ENCODE measurements around the gene AVL9. TPM values are rescaled to one million over a fixed set of nuclear protein-coding genes. Genes with fewer than 3 reads are reported as not detected.

The AVL9 gene
- total and polyA plus RNA-seq, 2 of the 13 experiments (the other 11 are each of a cell fraction or from before 2014, with no cell fraction given), result 29.9 to 48.0 TPM

DNA sequence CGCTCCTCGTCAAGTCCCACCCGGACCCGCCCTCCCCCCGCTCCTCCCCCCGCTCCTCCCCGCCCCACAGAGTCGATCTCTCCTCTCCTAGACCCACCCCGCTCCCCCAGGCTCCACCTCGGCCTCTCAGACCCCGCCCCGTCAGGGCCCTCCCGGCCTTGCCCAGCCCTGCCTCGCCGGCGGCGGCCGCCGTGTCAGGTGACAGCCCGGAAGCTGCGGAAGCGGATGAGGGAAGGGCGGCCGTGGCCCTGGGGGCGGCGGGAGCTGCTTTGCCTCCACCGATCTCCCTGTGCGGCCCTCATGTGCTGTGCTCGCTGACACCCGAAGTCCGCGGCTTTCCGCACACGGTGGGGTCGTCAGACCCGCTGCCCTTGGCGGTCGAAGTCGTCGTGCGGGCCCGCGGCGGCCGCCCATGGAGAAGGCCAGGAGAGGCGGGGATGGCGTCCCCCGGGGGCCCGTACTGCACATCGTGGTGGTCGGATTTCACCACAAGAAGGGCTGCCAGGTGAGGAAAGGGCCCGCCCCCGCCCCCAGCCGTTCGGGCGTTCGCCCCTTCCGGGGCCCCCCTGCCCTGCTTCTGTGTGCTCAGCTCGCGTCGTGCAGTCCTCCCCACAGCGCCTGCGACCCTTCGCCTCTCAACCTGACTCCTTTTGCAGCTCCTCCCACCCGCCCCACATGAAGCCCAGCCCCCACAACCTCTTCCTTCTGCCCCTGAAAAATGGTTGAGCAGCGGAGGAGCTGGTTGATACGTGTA, at the start of gene AVL9 (continued):
- TF ChIP-seq CCDC6 (CRISPR knock-in tag; IDR thresholded peaks at IDR 0.05), result peak; percentile 83
- peak; percentile 61; the same call in 1 of the 2 replicates for TF ChIP-seq ZSCAN25 (CRISPR knock-in tag; IDR thresholded peaks at IDR 0.05)
- TF ChIP-seq ZBTB20 (CRISPR knock-in tag; IDR thresholded peaks at IDR 0.05; ENCODE audit: borderline replicate concordance, low read depth), result 0 out of 2 replicates have a peak, but pooled peaks have one; percentile 17
- no peak for TF ChIP-seq MAFK (conservative IDR thresholded peaks at IDR 0.05 in 1 of 2, IDR thresholded peaks at IDR 0.05 in 1 of 2; ENCODE audit: low read length in 2 of 2)
- TF ChIP-seq CSRNP1 (CRISPR knock-in tag; IDR thresholded peaks at IDR 0.05), result no peak; the same call in none of the 2 replicates
- TF ChIP-seq ZNF563 (CRISPR knock-in tag; IDR thresholded peaks at IDR 0.05), result peak; percentile 89
- no peak for TF ChIP-seq SMARCE1 (IDR thresholded peaks at IDR 0.05; ENCODE audit: borderline replicate concordance)
- TF ChIP-seq ZZZ3 (CRISPR knock-in tag; IDR thresholded peaks at IDR 0.05; ENCODE audit: borderline replicate concordance), result 0 out of 2 replicates have a peak, but pooled peaks have one; percentile 23
- TF ChIP-seq, protein P1, sequence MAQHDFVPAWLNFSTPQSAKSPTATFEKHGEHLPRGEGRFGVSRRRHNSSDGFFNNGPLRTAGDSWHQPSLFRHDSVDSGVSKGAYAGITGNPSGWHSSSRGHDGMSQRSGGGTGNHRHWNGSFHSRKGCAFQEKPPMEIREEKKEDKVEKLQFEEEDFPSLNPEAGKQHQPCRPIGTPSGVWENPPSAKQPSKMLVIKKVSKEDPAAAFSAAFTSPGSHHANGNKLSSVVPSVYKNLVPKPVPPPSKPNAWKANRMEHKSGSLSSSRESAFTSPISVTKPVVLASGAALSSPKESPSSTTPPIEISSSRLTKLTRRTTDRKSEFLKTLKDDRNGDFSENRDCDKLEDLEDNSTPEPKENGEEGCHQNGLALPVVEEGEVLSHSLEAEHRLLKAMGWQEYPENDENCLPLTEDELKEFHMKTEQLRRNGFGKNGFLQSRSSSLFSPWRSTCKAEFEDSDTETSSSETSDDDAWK (CRISPR knock-in tag; IDR thresholded peaks at IDR 0.05), result no peak
- TF ChIP-seq TBL1XR1 (IDR thresholded peaks at IDR 0.05; ENCODE audit: borderline replicate concordance, low read length, partially characterized antibody), result no peak
- 0 out of 2 replicates have a peak, but pooled peaks have one; percentile 43 for TF ChIP-seq ZNF558 (CRISPR knock-in tag; IDR thresholded peaks at IDR 0.05; ENCODE audit: borderline replicate concordance)
- no peak for TF ChIP-seq ZSCAN22 (CRISPR knock-in tag; IDR thresholded peaks at IDR 0.05)
- no peak for TF ChIP-seq ATF7 (IDR thresholded peaks at IDR 0.05)
- 0 out of 2 replicates have a peak, but pooled peaks have one; percentile 71 for TF ChIP-seq ATF7 (CRISPR knock-in tag; IDR thresholded peaks at IDR 0.05)
- TF ChIP-seq U2AF1 (optimal IDR thresholded peaks at IDR 0.05; ENCODE audit: low read depth, low read length), result no peak
- peak; percentile 96 for TF ChIP-seq ZFY (CRISPR knock-in tag; IDR thresholded peaks at IDR 0.05)
- 0 out of 2 replicates have a peak, but pooled peaks have one; percentile 42 for TF ChIP-seq TOPORS (CRISPR knock-in tag; IDR thresholded peaks at IDR 0.05)
- TF ChIP-seq AGO2 (optimal IDR thresholded peaks at IDR 0.05; ENCODE audit: low read depth, low read length), result peak; percentile 90
- peak; percentile 73; the same call in 1 of the 2 replicates for TF ChIP-seq DNMT1 (CRISPR knock-in tag; IDR thresholded peaks at IDR 0.05)
- no peak for TF ChIP-seq ZNF879 (CRISPR knock-in tag; IDR thresholded peaks at IDR 0.05)
- TF ChIP-seq SP1 (IDR thresholded peaks at IDR 0.05), result no peak
- TF ChIP-seq SP1 (CRISPR knock-in tag; IDR thresholded peaks at IDR 0.05), result peak; percentile 64
- TF ChIP-seq RBAK (CRISPR knock-in tag; IDR thresholded peaks at IDR 0.05), result no peak
- no peak for TF ChIP-seq NBN (conservative IDR thresholded peaks at IDR 0.05)
- no peak; a peak in 1 of 4 replicates for TF ChIP-seq REST (IDR thresholded peaks at IDR 0.05; ENCODE audit: borderline replicate concordance in 1 of 2, low read depth in 1 of 2, low read length in 2 of 2)

All from HepG2 (cell line).